ENCODE data around the gene CAPG.
A peak's percentile ranks its signal among the peaks of the same experiment; 100 is the strongest.
"Not testable (repeated sequence)": the region's sequence is repeated elsewhere in the genome, so short reads cannot be mapped to it uniquely, and the experiment has no call there.

CAPG gene

GRCh38 chr2:85439986-85440385 lies 29.8 kb upstream of the CAPG start:
- no peak for DNase-seq
- intact Hi-C loops (cut with DNase I): no loop called here

DNA sequence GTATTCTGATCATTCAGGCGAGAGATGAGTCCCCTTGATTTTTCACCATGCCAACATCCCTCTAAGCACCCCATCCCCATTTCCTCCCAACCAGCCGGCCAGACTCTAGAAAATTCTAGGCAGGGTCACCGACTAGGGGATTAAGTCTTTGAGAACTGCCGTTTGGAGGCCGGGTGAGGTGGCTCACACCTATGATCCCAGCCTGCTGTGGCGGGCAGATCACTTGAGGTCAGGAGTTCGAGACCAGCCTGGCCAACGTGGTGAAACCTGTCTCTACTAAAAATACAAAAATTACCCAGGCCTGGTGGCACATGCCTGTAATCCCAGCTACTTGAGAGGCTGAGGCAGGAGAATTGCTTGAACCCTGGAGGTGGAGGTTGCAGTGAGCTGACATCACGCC lies 29.4 kb upstream of the CAPG start:
- intact Hi-C loops (cut with DNase I); DNase-seq: not testable (repeated sequence)

DNA sequence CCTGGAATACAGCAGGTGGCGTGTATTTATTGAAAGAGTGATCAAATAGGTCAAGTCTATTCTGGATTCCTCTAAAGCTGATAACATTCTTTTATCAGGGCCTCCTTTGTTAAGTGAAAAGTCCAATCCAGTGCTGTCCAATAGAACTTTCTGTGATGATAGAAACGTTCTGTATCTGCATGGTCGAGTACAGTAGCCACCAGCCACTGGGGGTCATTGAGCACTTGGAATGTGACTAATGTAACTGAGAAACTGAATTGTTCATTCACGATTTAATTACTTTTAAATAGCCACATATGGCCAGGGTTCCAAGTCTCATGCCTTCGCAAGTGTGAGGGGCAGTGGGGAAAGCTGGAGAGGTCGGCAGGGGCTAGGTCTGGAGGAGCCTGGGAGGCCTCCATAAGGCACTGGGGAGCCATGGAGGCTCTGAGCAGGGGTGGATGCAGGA lies 28.9 kb upstream of the CAPG start:
- DNase-seq: no peak
- intact Hi-C loops (cut with DNase I): no loop called here

DNA sequence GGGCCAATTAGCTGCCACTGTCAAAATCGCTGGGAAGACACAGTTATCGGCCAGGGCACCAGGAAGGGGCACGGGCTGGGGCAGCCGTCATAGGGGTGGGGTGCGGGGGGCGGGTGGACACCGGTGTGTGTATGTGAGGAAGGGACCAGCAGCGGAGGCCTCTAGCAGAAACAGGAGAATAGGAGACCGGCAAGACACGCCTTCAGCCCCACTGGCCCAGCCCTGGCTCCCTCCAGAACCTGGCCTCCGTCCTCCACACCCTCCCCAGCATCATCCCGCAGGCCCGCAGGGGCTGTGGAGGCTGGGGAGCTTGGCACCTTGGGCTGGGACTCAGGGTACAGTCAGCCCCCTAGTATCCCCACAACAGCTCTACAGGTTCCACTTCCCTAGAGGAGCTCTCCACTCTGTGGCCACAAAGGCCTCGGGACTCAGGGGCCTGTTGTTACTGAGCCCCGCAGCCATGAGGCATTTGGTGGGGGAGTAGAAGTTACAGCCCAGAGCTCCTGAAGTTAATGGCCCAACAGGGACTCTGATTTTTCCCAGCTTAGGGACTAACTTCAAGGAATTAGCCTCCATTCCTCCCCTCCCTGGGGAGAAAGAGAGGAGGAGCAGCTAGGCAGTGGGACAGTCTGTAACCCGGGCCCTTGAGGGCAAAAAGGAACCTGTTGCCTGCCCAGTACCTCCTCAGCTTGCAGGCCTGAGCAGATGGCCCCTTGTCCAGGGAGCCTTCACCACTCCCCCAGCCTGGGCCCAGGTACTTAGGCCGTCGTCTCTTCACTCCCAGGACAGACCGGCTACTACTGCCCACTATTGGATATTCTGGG lies 28.2 kb upstream of the CAPG start:
- peak in 13 of 42 donors; percentile 22 to 72 (median 42) for DNase-seq
- intact Hi-C loops (cut with DNase I): no loop called here

DNA sequence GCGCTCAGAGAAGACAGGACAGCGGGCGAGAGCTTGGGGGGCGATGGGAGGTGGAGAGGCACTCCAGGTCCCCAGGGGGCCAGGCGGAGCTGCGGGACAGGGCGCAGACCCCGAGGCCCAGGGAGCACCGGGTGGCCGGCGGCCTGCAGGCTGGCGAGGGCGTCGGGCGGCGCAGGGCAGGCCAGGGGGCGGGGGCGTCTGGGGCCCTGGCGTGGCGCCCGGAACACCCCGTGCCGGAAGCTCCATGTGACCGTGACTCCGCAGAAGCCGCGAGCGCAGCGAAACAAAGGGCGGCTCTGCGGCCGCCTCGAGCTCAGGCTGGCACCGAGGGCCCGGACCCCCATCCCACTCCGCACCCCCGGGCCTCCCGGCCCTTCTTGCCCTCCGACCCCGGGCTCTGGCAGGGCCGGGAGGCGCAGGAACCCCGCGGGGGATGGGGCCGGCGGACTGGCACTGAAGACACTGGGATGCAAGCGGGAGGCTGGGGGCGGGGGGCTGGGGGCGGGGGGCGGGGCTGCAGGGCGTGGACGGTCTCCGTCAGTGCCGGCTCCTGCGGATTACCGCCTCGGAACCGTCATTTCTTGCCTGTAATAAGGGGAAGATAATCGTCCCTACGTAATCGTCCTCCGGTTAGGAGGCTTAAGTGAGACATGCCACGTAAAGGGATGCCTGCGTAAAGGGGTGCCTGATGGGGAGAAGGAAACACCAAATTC lies 27.5 kb upstream of the CAPG start:
- peak; percentile 79 to 96 (median 91) for DNase-seq
- intact Hi-C loops (cut with DNase I): no loop called here

- intact Hi-C loops (cut with DNase I): no loop called here
- peak in 7 of 42 donors; percentile 18 to 67 (median 50) for DNase-seq
These were observed 26.8 kb upstream of the CAPG start for GRCh38 chr2:85436836-85437487.

GRCh38 chr2:85435981-85436835 lies 26.0 kb upstream of the CAPG start:
- peak in 2 of 42 donors; percentile 14 to 32 for DNase-seq
- intact Hi-C loops (cut with DNase I): no loop called here

DNA sequence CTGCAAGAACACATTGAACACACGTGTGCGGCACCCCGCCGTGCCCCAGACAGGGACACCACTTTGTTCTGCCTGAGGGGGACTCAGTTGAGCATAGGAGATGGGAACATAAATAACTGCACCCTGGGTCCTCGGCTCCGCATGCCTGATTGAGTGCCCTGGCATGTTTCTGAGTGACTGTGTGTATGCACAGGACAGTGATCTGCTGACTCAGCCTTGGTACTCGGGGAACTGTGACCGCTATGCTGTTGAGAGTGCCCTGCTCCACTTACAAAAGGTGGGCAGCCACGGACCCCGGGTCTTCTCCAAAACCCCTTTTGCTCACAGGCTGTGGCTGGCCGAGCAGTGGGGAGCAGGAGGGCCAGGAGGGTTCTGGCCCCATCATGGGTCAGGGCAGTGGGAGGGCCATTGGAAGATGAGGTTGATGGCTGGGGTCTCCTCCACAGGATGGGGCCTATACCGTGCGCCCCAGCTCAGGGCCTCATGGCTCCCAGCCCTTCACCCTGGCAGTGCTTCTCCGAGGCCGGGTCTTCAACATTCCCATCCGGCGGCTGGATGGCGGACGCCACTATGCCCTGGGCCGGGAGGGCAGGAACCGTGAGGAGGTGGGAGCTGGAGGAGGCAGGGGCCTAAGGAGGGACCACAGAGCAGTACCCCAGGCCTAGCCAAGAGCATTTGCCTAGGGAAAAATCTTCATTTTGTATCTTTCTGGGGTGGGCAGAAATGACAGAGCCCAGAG lies 25.2 kb upstream of the CAPG start:
- DNase-seq: peak in 6 of 42 donors; percentile 35 to 71 (median 53)
- intact Hi-C loops (cut with DNase I): no loop called here

GRCh38 chr2:85434696-85435095 lies 24.5 kb upstream of the CAPG start:
- intact Hi-C loops (cut with DNase I): no loop called here

DNA sequence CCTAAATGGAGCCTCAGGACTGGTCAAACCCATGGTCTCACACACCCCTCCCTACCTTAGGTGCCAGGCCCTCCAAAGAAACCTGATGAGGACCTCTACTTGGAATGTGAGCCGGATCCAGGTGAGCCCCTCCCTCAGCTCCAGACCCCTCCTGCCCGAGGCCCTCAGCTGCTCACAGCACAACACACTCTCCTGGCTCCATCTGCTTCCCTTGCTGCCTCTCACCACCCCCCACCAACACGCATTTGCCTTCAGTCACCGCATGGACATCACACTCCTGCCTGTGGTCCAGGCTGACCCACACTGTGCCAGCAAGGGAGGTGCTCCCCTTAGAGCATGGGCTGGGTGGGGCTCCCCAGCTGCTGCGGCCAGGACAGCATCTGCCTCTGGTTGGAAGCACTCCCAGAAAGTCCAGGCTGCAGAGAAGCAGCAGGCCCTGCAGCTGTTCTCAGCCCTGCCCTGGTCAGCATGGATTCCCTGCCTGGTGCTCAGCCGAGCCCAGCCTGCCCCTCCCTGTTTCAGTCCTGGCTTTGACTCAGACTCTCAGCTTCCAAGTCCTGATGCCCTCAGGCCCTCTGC lies 23.4 kb upstream of the CAPG start:
- intact Hi-C loops (cut with DNase I): no loop called here

More at GRCh38 chr2:85434696-85435095, 24.5 kb upstream of the CAPG start:
- peak in 1 of 42 donors; percentile 19 for DNase-seq

DNA sequence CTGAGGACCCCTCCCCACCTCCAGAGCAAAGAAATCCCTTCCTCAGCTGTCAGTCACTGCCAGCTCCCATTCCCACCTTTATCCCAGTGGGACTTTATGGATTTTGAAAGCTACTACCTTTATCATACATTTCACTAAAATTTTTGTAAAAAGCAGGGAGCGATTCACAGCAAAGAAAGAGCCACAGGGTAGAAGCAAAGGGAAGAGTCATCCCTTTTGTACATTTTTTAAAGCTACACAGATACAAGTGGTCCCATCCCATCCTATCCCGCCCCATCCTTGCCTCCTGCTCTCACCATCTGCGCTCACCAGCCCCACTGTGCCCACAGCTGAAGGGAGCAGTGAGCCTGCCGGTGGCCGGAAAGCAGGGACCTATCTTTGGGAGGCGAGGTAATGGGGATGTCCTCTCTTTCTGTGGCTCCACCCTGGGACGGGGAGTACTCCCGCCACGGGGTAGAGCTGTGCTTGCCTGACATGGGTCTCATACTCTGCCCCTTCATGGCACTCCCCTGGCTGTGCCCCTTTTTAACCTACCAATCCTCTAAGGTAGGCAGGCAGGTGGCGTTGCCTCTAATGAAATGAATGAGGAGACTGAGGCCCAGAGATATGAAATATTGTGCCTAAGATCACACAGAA lies 21.5 kb upstream of the CAPG start:
- peak in 17 of 42 donors; percentile 30 to 73 (median 45) for DNase-seq
- intact Hi-C loops (cut with DNase I): no loop called here

More for the DNA sequence above, 23.4 kb upstream of the CAPG start:
- DNase-seq: peak; percentile 78 to 97 (median 92)

DNA sequence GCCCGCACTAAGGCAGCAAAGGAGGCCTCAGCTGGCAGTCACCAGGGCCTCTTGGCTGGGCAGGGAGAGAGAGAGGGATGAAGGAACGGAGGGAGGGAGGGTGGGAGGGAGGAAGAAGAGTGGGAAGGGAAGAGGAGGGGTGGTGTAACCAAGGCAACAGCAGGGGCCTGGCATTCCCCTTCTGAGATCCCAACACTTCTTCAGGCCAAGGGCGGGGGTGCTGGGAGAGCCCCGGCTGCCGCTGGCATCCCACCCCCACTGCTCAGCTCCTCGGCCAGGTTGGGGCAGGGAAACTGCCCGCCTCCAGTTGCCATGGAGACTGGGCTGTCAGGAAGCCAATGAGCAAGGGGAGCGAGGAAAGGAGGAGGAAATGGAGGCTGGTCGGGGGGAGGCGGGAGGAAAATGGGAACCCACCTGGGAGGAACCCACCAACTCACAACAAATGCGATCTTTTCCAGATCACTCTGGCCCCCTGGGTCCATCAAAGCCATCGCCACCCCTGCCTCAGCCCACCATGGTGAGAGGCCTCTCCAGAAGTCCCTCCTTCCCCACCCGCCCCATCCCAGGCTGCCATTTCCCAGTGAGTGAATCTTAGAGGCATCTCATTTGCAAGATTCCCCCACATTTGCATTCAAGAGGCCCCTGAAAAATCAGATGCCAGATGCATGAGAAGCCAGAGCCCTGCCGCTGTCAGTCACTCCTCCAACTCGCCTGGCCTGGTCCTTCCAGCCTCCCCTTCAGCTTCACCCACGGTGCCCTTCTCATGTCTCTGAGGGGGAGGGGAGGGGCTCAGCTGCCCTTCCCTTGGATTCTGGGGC lies 20.8 kb upstream of the CAPG start:
- intact Hi-C loops (cut with DNase I): no loop called here
- peak; percentile 75 to 96 (median 90) for DNase-seq

- DNase-seq: peak in 1 of 42 donors; percentile 24
These were observed 19.7 kb upstream of the CAPG start for GRCh38 chr2:85429924-85430289.

DNA sequence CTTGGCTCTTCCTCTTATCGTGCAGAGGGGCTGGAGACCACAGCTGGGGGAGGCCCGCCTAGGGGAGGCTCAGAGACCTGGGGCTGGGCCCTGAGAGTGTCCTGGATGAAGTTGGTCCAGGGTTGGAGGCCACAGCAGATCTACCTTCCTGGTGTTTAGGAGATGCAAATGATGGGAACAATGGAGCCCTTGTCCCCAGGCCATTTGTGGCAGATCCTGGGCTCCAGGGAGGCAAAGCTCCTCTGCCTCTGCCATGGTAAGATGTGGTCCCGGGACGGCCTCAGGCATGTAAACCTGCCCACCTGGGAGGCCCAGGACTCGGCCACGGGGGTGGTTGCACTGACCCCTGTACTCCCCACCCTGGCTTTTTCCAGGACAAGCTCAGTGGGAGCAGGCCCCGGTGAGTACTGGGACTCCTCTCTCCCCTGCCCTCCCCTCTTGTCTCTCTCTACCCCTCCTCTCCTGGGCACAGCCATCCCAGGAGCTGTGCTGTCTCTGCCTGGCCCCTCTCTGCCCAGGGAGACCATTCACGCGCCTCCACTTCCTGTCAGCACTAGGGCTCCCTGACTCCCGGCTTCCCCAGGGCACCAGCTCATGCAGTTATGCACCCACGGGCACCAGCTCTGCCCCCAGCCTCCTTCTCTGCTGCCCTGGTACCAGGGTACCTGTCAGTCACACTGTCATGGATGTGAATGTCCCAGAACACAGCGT lies 19.2 kb upstream of the CAPG start:
- peak in 5 of 42 donors; percentile 10 to 65 (median 53) for DNase-seq
- intact Hi-C loops (cut with DNase I): loop anchor here (5.0 kb wide), 1 partner anchor 108 kb away; the partner anchor contains the start of gene MAT2A

More at GRCh38 chr2:85429924-85430289, 19.7 kb upstream of the CAPG start:
- intact Hi-C loops (cut with DNase I): loop anchor here (5.0 kb wide), 1 partner anchor 107 kb away; the partner anchor contains the start of gene MAT2A

DNA sequence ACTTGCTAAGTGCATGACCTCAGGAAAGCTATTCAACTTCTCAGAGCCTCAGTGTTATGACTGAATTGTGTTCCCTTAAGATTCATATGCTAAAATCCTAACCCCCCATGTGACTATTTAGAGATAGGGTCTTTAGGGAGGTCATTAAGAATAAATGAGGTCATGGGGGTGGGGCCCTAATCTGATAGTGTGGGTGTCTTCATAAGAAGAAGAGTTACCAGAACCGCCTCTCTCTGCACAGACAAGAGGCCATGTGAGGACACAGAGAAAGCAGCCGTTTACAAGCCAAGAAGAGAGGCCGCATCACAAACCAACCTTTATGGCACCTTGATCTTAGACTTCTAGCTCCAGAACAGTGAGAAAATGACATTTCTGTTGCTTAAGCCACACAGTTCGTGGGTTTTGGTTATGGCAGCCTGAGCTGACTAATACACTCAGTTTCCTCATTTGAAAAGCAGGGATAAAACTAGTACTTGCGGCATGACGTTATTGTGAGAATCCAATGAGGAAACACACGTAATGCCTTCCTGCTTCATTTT lies 18.2 kb upstream of the CAPG start:
- intact Hi-C loops (cut with DNase I): loop anchor here (5.0 kb wide), 1 partner anchor 109 kb away; the partner anchor contains the start of gene MAT2A
- no peak for DNase-seq
